HG03097 (cell line): Measurements from ENCODE around the gene RFT1.

Experiments
- ATAC-seq: cut with Tn5 transposase; IDR thresholded peaks from one replicate; pipeline ENCODE4 v1.9.1; 2021; ENCODE audit not compliant: unreplicated experiment, low FRiP score

Gene RFT1

DNA sequence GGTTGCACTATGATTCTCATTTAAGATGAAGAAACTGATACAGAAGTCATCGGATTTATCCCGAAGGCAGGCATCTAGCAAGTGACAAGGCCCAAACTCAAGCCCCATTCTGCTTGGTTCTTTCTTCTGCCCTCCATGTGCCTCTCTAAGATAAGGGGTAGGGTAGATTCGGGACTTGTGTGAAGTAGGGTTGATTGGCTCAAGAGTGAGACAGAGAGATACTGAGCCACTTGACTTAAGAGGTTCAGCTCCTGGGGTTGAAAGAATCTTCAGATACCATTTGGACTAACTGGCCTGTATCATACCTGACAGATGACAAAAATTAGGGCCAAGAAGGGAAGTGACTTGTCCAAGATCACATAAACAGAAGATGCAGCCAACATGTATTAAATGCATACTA lies 891 bp downstream of the RFT1 start:
- ATAC-seq = no peak

DNA sequence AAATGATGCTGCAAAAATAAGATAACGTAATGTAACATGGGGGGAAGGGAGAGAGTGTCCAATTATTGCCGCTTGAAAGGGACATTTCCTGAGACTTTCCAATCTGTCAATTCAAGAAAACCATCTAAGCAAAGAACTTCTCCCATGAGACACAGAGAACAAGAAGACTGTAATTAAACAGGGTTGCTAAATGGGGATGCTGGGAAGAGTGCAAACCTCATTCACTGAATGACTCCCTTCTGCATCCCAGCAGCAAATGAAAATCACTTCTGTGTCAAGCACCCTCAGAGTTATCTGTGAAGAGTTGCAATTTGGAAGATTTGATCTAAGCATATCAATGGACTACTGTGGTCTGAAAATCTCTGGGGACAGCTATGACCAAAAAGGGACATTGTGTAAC lies 3.6 kb downstream of the RFT1 start:
- ATAC-seq = no peak

DNA sequence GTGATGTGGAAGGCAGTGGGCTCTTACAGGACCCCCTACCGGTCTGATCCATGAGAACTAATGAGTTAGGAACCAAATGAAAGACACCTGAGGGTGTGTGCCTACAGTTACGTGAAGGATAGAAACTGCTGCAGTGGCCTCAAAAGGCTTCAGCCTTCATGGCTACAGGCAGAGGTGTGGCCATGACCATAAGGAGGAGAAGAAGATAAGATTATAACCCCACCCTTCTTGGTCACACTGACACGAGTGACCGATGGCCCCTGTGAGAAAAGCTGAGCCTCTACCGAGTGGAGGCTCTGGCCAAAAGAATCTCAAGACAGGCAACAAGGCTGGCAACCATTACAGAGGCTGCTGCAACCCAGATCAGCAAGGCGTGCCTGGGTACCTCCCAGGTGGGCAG lies 6.3 kb downstream of the RFT1 start:
- no peak for ATAC-seq

DNA sequence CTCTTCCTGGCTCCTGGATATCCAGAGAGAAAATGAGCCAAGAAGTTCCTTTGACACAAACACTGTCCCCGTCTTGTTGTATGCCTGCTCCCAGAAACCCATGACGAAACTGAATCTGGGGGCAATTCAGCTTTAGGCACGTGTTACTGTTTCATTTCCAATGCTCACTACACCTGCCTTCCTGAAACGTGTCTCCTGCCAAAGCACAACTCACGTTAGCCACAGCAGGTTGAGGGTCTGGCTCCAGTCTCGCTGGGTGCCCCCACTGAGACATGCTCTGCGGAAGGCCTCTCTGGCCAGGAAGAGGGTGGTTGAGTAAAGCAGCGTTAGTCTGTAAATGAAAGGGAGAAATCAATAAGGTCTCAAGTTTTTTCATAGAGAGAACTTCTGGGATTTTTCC lies 6.7 kb downstream of the RFT1 start:
- no peak for ATAC-seq

DNA sequence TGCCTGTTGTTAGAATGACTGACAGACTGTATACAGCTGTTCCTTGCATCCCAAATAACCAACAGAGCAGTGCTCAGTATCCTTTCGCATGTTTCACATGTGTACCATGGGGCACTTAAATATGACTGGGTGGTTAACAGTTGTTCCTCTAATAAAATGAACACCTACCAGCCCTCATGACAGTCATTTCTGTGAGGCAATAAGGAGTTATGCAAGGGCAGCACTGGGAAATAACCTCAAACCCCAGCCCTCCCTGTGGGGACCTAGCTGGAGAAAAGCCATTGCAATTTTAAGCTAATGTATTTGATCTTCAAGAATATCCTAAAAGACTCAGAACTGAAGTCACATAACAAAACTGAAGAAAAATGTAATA lies 7.3 kb downstream of the RFT1 start:
- no peak for ATAC-seq

DNA sequence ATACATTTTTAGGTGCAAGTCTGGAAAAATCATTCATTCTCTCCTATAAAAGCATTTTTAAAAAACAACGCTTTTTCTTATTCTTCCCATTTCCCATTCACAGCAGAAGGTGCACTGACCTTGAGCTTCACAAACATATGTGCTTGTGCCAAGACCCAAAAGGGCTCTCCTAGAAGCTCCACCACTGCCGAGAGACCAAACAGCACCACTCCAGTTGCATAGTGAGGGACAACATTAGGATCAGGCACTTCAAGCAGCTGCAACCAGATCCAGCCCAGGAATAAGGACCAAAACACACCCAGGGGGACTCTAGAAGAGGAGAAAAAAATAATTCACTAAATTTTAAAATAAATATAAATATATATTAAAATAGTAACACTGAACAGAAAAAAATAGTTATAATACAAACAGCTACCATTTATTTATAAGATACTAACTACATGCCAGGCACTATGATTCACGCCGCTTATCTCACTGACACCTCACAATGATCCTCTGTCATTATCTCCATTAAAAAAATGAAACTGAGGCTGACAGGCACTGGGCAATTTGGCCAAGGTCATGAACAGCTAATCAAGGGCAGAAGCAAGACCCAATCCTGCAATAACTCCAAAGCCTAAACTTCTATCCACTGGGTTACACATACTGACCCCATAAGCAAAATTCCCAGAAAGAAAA lies 7.8 kb downstream of the RFT1 start:
- ATAC-seq = no peak

DNA sequence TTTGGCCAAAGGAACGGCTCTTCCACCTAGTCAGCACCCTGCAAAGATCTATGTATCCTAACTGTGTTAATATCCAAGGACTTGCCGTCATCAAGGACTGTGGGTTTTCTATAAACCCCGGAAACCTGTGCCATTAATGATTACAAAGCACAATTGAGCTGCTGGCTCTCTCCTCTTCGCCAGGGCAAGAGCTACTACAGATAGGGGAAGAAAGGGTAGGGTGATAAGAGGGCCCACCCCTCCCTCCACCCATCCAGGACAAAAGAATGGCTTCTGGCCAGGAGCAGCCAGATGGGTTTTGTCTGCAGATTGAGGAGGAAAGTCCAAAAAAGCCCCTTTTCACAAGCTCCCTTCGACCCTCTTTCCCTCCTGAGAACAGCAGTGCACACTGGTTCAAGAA lies 9.9 kb downstream of the RFT1 start:
- no peak for ATAC-seq

DNA sequence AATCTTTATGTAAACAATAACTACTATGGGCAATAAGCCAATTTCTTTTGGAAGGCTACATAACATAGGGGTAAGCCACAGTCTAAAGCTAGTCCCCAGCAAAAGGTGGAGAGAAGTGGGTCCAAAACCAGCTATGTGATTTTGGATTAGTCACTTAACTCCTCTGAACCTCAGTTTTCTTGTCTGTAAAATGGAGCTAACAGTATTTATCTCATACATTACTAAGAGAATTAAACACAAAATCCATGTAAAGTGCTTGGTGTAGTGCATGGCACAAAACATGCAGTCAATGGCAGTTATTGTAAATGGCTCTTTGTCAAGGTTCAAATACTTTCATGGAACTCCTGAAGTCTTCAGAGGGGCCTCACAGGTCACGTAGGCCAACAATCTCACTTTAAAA lies 13.3 kb downstream of the RFT1 start:
- ATAC-seq = no peak

DNA sequence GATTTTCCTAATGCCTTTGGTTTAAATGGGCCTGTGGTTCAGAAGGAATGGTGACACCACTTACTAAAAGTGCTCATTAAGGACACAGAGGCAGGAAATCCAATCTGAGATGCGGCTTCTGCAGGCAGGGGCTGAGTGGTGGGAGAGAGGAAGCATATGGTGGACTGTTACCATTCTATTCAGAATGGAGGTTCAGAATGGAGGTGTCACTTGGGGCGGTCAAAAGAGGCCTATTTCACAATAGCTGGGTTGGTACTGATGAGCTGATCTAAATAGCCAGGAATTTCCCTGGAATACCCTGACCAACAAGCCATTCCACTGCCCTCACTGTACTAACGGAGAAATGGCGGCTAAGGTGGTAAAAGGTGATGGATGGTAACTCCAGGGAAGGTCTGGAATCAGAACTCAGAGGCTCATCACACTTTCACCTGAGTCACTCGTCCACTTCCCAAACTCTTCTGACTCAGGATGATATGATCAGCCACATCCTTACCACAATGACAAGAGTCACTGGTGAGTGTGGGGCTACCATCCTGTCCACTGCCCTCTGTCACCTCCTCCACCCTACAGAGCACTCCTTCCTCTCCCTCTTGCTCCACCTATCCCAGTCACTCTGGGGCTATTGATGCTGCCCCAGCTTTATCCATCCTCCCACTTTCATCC lies 15.7 kb downstream of the RFT1 start:
- no peak for ATAC-seq

DNA sequence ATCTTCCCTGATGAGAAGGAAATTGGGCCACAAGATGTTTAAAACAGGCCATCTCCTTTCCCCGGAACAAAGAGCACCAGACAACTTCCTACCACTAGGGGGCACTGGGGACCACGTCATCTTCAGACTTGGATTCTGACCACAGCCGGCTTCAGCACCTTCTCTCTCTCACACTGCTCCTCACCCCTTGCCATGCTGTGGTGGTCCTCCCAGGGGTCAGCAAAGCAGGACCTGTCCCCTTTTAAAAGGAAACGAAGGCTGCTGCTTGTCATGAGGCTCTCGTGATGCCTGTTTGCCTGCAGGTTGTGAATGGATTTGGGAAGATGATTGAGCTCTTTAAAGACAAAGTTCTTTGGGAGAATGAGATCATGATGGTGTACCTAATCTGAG lies 16.2 kb downstream of the RFT1 start:
- ATAC-seq = peak; percentile 68

DNA sequence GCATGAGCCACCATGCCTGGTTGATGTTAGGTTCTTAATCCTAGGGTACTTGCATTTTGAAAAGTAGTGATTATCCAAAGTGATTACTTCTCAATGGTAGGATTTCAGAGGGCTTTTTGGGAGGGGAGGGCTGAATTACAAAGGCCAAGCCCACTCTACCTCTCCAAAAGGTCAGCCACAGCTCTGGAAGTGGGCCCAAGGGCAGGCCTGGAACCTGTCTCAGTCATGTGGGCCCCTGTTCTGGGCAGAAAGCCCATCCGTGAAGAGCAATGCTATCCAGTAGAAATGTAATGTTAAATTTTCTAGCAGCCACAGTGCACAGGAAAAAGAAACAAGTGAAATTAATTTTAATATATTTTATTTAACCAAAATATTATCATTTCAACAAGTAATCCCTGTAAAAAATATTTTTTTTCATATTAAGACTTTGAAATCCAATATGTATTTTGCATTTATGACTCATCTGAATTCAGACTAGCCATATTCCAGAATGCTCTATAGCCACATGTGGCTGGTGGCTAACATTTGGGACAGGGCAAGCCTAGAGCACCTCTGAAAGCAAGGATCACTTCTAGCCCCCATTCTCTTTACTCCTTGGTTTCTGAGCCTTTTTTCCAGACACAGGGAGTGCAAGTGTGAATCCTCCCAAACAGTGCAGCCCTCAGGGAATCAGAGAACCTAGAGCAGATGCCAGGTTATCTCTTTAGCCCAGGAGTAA lies 16.8 kb downstream of the RFT1 start:
- no peak for ATAC-seq

DNA sequence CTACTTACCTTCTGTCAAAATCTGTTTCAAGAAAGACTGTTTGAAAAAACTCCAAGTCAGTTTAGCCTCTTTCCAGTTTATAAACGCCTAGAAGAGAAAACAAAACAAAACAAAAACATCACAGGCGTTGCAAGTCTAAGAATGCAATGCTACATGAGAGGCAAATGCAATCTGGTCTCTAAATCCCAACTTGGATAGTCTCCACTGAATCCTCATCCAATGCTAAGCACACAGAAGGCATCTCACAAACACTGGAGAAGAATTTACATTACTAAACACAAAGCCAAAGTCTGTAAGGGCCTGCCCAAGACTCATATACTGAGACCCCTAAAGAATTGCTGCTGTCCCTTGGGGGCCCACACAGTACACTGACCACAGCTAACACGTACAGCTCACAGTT lies 18.4 kb downstream of the RFT1 start:
- ATAC-seq = no peak

DNA sequence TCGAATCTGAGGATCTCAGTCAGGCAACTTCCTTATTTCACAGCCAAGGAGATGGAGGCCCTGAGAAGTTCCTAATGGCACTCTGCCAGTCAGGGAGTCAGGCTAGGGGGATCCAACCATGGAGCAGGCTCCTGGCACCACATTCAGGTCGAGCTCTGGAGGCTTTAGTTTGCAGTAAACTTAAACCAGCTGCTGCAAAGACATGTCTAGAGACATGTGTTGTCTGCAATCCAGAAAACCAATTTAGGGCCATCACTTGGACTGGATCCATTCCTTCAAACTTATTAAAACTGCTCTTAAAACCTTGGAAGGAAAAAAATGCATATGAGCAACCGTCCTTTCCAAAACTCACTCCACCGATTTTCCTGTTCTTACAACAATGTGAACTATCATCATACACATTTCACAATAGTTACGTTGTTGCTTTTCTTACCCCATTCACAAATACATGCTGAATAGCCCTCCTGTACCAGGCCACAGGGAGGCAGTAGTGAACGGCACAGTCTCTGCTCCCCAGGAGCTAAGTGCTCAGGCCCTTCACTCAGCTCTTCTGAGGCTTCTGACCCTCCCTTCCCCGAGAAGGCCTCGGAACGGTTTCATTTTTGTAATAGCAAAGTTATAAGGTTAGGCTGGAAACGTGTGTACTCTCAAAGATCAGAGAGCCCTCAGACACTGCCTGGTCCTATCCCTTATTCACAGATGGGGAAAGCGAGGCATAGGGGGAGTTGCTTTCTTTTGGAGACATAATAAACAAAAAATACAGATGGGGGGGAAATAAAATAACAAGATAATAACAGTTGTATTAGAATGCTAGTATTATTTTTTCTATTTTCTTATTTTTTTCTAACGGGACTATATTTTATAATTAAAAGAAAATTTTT lies 20.1 kb downstream of the RFT1 start:
- no peak for ATAC-seq

DNA sequence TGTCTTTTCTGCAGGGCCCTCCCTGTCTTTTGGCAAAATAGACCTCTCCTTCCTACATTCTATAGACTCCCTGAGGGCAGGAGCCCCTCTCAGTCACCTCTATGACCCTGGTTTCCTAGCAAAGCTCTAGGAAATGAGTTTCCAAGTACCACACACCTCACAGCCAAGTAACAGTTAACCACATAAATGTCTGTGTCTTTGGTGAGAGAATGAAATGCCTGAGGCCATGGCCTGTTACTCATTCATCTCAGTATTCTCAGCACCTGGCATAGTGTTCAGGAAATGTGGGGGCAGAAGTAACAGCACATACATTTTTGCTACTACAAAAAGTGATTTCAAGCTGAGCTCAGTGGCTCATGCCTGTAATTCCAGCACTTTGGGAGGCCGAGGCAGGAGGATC lies 21.0 kb downstream of the RFT1 start:
- ATAC-seq = no peak

DNA sequence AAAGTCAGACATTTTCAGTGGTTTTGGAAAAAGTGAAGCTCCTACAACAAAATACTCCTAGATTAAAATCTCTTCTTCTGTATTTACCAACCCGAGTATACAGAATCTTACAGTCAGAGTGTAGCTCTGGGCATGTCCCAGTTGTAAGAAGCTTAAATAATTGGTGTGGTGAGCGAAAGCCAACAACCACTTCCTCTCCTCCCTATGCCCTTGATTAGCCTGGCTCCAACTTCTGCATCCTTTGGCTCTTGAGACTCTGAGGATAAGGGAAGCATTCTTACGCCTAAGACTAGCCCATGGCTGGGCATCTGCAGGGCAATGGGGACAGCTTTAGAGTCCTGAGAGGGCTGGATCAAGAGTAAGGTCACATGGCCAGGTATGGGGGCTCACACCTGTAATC lies 25.5 kb downstream of the RFT1 start:
- no peak for ATAC-seq

DNA sequence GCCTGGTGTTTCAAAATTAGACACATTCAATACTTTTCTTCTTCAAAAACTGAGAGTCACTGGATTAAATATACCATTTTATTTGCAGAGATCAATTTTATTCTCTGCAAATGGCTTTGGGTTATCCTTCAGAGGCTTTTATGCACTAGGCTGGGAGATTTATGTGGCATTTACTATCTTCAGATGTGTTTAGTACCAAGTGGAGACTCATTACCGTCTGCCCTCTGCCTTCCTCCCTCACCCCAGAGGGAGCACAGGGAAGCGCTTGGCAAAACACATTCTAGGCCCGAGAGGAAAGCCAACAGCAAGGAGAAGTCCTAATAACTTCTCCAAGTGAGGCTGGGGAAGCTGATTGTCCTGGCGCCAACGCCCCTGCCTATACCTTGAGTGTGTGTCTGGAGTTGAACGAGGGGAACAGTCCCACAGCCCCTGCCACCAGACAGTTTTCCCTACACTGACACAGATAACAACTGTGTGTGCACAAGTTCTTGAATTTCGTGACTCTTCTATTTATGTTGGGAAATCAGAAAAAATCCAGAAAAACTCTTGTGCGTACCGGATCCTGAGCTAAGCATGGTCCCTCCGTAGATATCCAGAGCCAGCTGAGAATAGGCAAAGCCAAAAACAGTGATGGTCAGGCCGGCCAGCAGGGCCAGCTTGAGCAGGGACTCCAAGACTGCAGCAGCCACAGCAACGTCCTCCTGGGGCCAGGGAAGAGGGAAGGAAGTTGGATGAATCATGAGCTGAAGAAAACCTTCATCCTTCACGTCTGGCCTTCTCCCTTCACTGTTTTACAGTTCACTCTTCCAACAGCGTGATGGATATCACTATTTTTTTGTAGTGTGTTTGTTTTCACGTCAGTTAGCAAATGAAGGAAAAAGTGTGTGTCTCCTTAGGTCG lies 26.6 kb downstream of the RFT1 start:
- ATAC-seq = no peak

DNA sequence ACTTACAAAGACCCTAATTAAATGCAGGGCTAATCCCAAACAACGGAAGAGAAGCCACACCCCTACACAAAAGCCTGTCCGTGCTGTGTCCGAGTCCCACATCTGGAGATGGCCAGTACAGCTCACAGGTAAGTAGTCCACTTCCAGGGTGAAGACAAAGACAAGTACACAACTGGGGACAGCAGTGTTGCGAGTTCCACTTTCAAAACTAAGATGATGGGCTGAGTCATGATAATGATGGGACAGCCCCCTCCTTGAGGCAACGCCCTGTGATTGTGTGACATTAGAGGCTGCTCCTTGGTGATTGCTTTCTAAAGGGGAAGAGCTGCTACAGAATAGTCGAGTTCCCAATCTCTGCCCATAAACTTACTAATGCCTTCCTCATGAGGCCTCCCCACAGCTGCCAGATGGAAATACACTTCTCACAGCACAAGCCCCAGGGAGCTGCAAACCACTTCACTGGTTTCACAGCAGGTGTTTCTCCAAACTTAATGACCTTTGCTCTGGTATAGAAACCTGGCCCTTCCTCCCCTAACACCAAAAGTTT lies 27.6 kb downstream of the RFT1 start:
- ATAC-seq = peak; percentile 55

DNA sequence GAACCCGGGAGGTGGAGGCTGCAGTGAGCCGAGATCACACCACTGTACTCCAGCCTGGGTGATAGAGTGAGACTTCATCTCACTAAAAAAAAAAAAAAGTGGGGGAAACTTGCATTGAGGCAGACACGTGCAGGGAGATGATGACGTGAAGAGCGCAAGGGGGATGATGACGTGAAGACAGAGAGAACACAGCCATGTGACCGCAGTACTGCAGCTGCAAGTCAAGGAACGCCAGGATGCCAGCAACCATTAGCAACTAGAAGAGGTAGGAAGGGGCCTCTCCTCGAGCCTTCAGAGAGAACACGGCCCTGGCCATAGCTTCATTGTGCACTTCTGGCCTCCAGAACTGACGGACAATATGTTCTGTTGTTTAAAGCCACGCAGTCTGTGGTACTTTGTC lies 28.3 kb downstream of the RFT1 start:
- ATAC-seq = no peak

DNA sequence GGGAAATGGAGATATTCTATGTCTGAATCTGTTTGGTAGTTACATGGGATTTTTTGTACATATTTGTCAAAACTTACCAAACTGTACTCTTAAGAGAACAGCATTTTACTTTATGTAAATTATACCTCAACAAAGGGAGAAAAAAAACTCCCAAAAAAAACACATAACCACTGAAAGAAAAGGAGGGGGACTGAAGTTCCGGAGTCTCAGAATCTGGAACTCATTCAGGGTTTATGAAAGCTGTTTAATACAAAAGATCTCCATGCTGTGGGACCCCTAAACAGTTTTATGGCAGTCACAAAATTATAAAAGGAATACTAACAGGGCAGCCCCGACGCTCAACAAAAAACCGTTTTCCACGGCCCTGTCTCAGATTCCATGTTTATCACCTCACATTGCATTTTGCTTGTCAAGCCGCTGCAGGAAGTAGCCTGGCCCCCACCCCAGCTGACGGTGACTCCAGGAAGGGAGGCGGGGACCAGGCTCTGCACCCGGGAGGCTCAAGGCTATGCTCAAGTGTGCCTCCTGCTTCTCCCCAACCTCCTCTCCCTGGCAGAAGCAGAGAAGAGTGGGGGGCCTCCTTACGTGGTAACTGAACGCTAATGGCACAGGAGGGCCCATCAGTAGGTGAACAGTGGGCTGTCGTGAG lies 29.3 kb downstream of the RFT1 start:
- ATAC-seq = no peak
